Mesenteric fat pad (tissue), 1 donor: ENCODE results near the gene CCDC90B. TPM values are rescaled to one million over a fixed set of nuclear protein-coding genes. Genes with fewer than 3 reads are reported as not detected.
"Not testable (repeated sequence)": the region's sequence is repeated elsewhere in the genome, so short reads cannot be mapped to it uniquely, and the experiment has no call there.

Experiments
- DNase-seq: peaks from one replicate; pipeline ENCODE4 v3.0.0-alpha.2; 2020; ENCODE audit warnings: low spot score
- total RNA-seq: library from RNA; stranded (reverse); fragmentation: NEBNext Ultra II Directional; extraction: Animal tissue kit (Norgen Biotek cat#: 25700); gene quantifications from one replicate; pipeline ENCODE4 v1.2.1, GENCODE V29; 2021
- donor health status: DM: yes; HTN: yes; CAD: no.

CCDC90B gene
- total RNA-seq, 1 donor from 2014 or later: 30.3 TPM

GRCh38 chr11:83292709-83293456, 6.7 kb upstream of the CCDC90B start:
- no peak for DNase-seq

GRCh38 chr11:83287631-83288030, 1.5 kb upstream of the CCDC90B start:
- DNase-seq: no peak

- DNase-seq: no peak
Observed at GRCh38 chr11:83285151-83285770, 906 bp downstream of the CCDC90B start.

GRCh38 chr11:83284501-83285150, 1.5 kb downstream of the CCDC90B start:
- no peak for DNase-seq

- DNase-seq: no peak
Observed at GRCh38 chr11:83282084-83282716, 4.0 kb downstream of the CCDC90B start.

GRCh38 chr11:83280256-83280655, 5.9 kb downstream of the CCDC90B start:
- DNase-seq: no peak

- no peak for DNase-seq
Observed at GRCh38 chr11:83278351-83278750, 7.8 kb downstream of the CCDC90B start.

- no peak for DNase-seq
Observed at GRCh38 chr11:83275888-83276641, 10.1 kb downstream of the CCDC90B start.

GRCh38 chr11:83272627-83273026, 13.5 kb downstream of the CCDC90B start:
- DNase-seq: no peak

- DNase-seq: not testable (repeated sequence)
Observed at GRCh38 chr11:83271734-83272133, 14.4 kb downstream of the CCDC90B start.

GRCh38 chr11:83269080-83269479, 17.1 kb downstream of the CCDC90B start:
- DNase-seq: not testable (repeated sequence)

GRCh38 chr11:83265331-83265730, 20.8 kb downstream of the CCDC90B start:
- DNase-seq: no peak

- no peak for DNase-seq
Observed at GRCh38 chr11:83259559-83259958, 26.6 kb downstream of the CCDC90B start.

GRCh38 chr11:83257761-83258168, 28.4 kb downstream of the CCDC90B start:
- no peak for DNase-seq

GRCh38 chr11:83256602-83257340, 29.4 kb downstream of the CCDC90B start:
- no peak for DNase-seq

GRCh38 chr11:83255366-83255765, 30.8 kb downstream of the CCDC90B start:
- no peak for DNase-seq

- DNase-seq: no peak
Observed at GRCh38 chr11:83252941-83253340, 33.2 kb downstream of the CCDC90B start.

- DNase-seq: no peak
Observed at GRCh38 chr11:83252266-83252665, 33.9 kb downstream of the CCDC90B start.

GRCh38 chr11:83249972-83250593, 36.1 kb downstream of the CCDC90B start:
- no peak for DNase-seq

- no peak for DNase-seq
Observed at GRCh38 chr11:83249445-83249844, 36.7 kb downstream of the CCDC90B start.
